Stimulated activated CD8-positive, alpha-beta memory T cell treated with anti-CD3 and anti-CD28 coated beads, Interleukin-2, amount 100 ng/mL, for 48 hours (primary cell): Measurements from ENCODE around the gene CYP4A11.
"Not testable (repeated sequence)": the region's sequence is repeated elsewhere in the genome, so short reads cannot be mapped to it uniquely, and the experiment has no call there.

Source experiments
- DNase-seq, 2 donors: peaks; one replicate each; pipeline ENCODE4 v3.0.0-alpha.2; 2020; ENCODE audit warnings: low read depth in 2 of 2

CYP4A11 gene

GRCh38 chr1:46941135-46941694 is at the start of gene CYP4A11:
TSS of gene CYP4A11 (minus strand) at chr1:46941476. CDS start at chr1:46941433, 43 bp downstream.
- no peak for DNase-seq

- DNase-seq: not testable (repeated sequence)
Observed at GRCh38 chr1:46990541-46990940, 49.3 kb upstream of the CYP4A11 start.

- DNase-seq: no peak
Observed at GRCh38 chr1:46983830-46984586, 42.7 kb upstream of the CYP4A11 start.

- no peak for DNase-seq
Observed at GRCh38 chr1:46983166-46983829, 42.0 kb upstream of the CYP4A11 start.

- no peak for DNase-seq
Observed at GRCh38 chr1:46969014-46969619, 27.8 kb upstream of the CYP4A11 start.

GRCh38 chr1:46962272-46962671 is 21.0 kb upstream of the CYP4A11 start:
- not testable (repeated sequence) for DNase-seq

GRCh38 chr1:46961066-46961758 is 19.9 kb upstream of the CYP4A11 start:
- DNase-seq: no peak

- no peak for DNase-seq
Observed at GRCh38 chr1:46960250-46960649, 19.0 kb upstream of the CYP4A11 start.

- DNase-seq: not testable (repeated sequence)
Observed at GRCh38 chr1:46955116-46955515, 13.8 kb upstream of the CYP4A11 start.

- not testable (repeated sequence) for DNase-seq
Observed at GRCh38 chr1:46953847-46954246, 12.6 kb upstream of the CYP4A11 start.

- not testable (repeated sequence) for DNase-seq
Observed at GRCh38 chr1:46949417-46949666, 8.1 kb upstream of the CYP4A11 start.

- no peak for DNase-seq
Observed at GRCh38 chr1:46948629-46949416, 7.5 kb upstream of the CYP4A11 start.

GRCh38 chr1:46947706-46948105 is 6.4 kb upstream of the CYP4A11 start:
- not testable (repeated sequence) for DNase-seq

- no peak for DNase-seq
Observed at GRCh38 chr1:46942086-46942485, 810 bp upstream of the CYP4A11 start.

GRCh38 chr1:46940307-46940706 is 969 bp downstream of the CYP4A11 start:
- DNase-seq: no peak

- no peak for DNase-seq
Observed at GRCh38 chr1:46937270-46937669, 4.0 kb downstream of the CYP4A11 start.

- DNase-seq: no peak
Observed at GRCh38 chr1:46936788-46937187, 4.5 kb downstream of the CYP4A11 start.

GRCh38 chr1:46934852-46935251 is 6.4 kb downstream of the CYP4A11 start:
- DNase-seq: not testable (repeated sequence)

GRCh38 chr1:46932020-46932419 is 9.3 kb downstream of the CYP4A11 start:
- not testable (repeated sequence) for DNase-seq

- DNase-seq: no peak
Observed at GRCh38 chr1:46931151-46931550, 10.1 kb downstream of the CYP4A11 start.

GRCh38 chr1:46927249-46927835 is 13.9 kb downstream of the CYP4A11 start:
- DNase-seq: no peak
